ENCODE data around the gene AASDH.

DNA sequence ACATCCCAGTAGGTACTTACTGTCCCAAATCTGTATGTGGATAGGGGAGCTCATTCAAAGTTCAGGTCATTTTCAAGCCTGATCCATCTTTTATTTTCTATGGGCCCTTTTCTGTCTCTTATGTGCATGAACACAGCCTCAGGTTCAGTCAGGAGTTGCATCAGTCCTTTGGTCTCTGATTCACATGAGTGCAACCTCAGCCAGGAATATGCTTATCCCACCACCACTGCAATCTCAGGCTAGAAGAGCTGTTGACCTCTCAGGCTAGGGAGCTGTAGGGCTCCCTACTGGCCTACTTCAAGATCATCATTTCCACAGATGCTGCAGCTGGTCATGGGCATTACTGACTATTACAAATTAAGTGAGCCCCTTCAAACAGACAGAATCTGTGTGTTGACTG lies 27.2 kb downstream of the AASDH start:
- TF ChIP-seq, protein P1, sequence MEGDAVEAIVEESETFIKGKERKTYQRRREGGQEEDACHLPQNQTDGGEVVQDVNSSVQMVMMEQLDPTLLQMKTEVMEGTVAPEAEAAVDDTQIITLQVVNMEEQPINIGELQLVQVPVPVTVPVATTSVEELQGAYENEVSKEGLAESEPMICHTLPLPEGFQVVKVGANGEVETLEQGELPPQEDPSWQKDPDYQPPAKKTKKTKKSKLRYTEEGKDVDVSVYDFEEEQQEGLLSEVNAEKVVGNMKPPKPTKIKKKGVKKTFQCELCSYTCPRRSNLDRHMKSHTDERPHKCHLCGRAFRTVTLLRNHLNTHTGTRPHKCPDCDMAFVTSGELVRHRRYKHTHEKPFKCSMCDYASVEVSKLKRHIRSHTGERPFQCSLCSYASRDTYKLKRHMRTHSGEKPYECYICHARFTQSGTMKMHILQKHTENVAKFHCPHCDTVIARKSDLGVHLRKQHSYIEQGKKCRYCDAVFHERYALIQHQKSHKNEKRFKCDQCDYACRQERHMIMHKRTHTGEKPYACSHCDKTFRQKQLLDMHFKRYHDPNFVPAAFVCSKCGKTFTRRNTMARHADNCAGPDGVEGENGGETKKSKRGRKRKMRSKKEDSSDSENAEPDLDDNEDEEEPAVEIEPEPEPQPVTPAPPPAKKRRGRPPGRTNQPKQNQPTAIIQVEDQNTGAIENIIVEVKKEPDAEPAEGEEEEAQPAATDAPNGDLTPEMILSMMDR (IDR thresholded peaks at IDR 0.05), result no peak
- TF ChIP-seq POLR2A (IDR thresholded peaks at IDR 0.05), result no peak
